PC-3 (cell line): ENCODE data around the gene EAF2. TPM values are rescaled to one million over a fixed set of nuclear protein-coding genes. Genes with fewer than 3 reads are reported as not detected.

Experiments
- total RNA-seq: library from RNA; depleted of rRNA; stranded (reverse); fragments of >200 nt; gene quantifications from 2 replicates; pipeline ENCODE4 v1.2.3, GENCODE V29; 2014; rRNA removed

EAF2 gene
- total RNA-seq, 1 experiment from 2014 or later = 2.8 TPM

Other genes with a start within 250 kb of the EAF2 start
- gene FBXO40, start 241.8 kb upstream of the EAF2 start, total RNA-seq = not detected in 2 replicates
- 3.7 and 5.8 TPM in 2 replicates for gene HCLS1, start 174.3 kb upstream of the EAF2 start, total RNA-seq
- 30.2 and 31.6 TPM in 2 replicates for gene GOLGB1, start 85.5 kb upstream of the EAF2 start, total RNA-seq
- gene IQCB1, start 149 bp upstream of the EAF2 start, total RNA-seq = 29.0 and 29.3 TPM in 2 replicates
- gene SLC15A2, start 59.2 kb downstream of the EAF2 start, total RNA-seq = 0.12 and 0.91 TPM in 2 replicates
- gene ILDR1, start 187.0 kb downstream of the EAF2 start, total RNA-seq = 4.8 and 5.6 TPM in 2 replicates
- gene CD86, start 220.2 kb downstream of the EAF2 start, total RNA-seq = 0.07 TPM in 1 of 2 replicates, not detected in the other